T-helper 2 cell (primary cell): Measurements from ENCODE around the gene SLC25A44.

Source experiments
- DNase-seq, 5 experiments: peaks; one replicate each; pipeline versions ENCODE4 v3.0.0 to v3.0.0-alpha.2; 2012 to 2022
- total RNA-seq, 2 donors: gene quantifications; one replicate each; lab custom pipeline; 2026; lab: John Stamatoyannopoulos, UW

SLC25A44 gene, protein sequence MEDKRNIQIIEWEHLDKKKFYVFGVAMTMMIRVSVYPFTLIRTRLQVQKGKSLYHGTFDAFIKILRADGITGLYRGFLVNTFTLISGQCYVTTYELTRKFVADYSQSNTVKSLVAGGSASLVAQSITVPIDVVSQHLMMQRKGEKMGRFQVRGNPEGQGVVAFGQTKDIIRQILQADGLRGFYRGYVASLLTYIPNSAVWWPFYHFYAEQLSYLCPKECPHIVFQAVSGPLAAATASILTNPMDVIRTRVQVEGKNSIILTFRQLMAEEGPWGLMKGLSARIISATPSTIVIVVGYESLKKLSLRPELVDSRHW
- total RNA-seq, result 51.2 to 86.7 reads per million in 2 donors

DNA sequence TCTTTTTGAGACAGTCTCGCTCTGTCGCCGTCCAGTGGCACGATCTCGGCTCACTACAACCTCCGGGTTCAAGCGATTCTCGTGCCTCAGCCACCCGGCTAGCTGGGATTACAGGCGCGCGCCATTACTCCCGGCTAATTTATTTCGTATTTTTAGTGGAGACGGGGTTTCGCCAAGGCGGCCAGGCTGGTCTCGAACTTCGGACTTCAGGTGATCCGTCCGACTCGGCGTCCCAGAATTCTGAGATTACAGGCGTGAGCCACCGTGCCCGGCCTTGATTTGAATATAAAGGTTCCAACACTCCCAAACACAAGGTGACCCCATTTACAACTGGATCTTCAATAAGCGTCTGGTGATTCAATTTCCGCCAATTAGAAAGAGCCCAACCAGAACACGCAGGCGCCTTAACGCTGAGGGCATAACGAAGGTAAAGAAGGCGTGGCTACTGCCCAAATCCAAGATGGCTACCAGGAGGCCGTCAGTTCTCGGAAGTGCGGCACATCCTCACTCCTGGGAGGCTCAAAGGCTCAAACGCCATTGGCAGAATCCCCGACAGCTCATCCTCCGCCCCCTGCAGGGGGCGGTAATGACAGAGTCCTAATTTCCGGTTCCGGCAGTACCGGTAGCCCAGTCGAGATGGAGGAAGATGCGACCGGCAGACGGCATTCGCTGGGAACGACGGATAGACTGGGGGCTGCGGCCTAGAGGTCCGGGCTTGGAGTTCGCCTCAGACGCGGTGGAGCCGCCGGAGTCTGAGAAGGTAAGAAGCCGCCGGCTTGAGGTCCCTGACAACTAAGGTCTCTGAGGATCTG, at the start of gene SLC25A44:
Gene SLC25A44 (plus strand): TSS at position 617 of the 812 bp plus-strand sequence. CDS start 5,744 bp downstream, outside the sequence.
- peak; percentile 86 to 98 (median 96) for DNase-seq

DNA sequence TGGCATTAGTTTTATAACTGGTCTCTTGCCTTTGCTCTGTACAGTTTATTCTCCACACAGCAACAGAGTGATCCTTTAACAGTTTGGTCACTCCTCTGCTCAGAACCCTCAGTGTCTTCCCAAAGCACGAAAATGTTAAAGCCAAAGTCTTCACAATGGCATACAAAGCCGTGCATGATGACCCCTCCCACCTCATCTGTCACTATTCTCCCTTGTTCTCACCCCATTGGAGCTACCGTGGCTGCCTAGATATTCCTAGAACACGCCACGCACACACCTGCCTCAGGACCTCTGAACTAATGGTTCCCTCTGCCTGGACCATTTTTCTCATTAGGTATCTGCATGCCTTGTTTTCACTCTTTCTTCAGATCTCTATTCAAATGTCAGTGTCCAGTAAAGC, 49.2 kb upstream of the SLC25A44 start:
- no peak for DNase-seq

DNA sequence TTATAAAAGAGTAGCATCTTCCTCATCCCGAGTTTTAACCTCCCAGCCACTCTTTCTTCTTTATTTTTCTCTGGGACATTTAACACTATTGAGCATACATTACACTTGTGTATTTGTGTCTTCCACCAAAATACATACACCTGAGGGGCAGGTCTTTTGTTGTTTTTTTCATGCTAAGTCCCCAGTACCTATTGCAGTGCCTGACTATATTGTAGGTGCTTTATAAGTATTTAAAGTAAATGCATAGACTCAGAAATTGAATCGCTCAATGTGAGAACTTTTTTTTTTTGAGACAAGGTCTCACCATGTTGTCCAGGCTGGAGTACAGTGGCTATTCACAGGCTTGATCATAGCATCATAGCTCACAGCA, 48.3 kb upstream of the SLC25A44 start:
- DNase-seq, result no peak

DNA sequence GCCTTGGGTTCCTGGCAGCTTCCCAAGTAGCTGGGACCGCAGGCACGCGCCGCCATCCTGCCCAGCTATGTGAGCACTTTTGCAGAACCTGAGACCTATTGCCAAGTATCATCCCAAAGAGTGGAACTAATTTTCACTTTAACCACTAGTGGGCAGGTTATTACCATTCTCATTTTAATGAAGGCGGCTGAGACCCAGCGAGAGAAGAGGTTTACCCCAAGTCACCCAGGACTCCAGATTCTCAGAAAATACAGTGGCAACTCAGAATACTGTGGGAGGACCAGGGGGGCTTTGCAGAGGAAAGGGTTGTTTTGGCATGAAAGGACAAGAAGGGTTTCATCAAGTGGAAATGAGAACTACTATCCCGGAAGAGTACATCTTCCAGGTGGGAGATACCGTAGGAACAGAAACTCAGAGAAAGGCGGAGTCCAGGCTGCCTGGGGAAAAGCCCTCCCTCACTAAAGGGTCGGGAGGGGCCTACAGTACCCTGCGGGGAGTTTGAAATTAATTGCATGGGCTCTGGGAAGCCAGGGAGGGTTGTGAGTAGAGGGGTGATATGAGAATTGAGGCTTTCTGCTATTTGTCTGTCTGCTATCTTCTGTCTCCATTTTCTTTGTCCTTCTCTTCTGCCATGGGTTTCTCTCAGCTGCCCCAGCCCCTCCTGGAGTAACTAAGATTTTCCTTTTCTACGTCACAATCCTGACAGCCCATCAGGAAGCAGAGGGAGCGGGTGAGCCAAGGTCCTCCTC, 47.7 kb upstream of the SLC25A44 start:
- DNase-seq, result peak in 2 of 5 experiments; percentile 31 to 83

DNA sequence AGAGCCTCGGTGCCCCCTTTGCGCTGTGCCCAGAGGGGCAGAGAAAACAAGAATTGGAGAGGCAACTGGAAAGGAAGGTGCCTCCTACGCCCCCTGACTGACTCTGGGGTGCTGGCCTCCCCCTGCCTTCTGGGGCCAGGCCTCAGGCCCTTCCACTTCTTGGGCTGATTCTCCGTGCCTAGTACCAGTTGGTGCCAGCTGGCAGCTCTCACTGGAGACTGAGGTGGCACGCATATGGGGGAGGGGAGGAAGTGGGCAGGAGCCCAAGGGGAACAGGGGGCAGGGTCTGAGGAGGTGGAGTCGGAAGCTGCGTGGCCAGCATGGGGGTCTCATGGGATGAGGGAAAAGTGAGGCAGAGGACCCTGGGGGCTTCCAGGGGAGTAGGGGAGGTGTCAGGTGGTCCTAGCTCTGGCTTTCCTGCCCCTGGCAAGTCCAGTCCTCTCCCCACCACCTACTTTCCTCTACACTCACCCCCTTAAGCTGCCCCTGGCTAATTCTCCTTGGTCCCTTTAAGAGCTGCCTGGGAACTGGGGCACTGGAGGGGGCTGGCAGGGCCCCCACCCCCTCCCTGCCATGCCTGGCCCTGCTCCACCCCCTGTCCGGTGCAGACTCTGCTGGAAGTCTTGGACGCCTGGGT, 47.0 kb upstream of the SLC25A44 start:
- peak in 1 of 5 experiments; percentile 63 for DNase-seq

DNA sequence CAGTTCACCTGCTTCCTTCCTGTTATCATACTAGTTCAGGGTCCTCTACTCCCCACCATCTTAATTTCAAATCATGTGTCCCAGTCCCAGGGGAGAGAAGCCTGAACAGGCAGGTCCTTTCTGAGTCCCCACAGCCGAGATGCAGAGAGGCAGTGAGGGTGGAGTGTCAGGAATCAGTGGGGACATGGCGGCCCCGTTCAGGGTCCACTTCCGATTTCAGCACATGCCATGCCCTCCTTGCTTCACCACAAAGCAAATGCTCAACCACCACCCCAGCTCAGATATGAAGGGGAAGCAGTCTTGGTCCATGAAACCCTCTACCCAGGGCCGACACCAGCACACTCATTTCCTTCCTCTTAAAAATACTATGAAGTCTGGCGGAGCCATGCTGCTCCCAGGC, 45.7 kb upstream of the SLC25A44 start:
- DNase-seq, result peak in 1 of 5 experiments; percentile 22

DNA sequence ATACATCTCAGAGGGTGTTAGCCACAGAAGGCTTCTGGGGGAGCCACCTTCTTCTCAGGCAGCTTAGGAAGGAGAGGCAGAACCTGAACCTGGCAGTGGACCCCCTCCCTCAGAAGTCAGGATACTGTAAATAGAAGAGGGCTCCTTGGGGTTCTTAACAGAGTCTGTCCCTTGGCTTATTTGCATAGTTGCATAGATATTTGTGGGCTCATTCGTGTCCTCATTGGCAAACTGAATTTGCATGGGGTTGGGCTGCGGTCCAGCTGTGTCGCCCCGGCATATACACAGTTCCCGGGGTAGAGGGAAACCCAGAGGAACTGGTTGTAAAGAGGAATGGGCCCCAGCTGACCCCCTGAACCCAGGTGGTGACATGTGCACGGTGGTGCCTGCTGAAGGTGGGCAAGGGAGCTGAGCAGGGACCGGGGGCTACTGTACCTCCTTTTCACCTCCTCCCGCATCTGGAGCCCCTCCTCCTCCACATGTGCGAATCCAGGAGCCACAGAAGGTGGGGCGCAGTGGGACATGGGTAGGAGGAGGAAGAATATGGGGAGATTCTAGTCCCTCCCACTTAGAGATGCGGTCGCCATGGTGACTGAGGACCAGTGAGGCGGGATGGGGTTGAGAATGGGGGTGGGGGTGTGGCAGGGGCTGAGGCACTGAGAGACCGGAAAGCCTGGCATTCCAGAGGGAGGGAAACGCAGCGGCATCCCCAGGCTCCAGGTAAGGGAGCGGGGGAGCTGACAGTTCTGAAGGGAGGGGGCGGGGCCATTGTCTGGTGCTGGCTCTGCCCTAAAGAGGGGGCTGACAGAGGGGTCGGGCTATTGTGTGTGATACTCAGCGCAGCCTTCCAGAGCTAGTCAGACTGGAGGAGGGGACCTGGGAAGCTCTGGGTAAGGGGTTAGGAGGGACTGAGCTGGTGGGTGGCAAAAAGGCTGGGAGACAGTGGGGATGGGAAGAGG, 44.3 kb upstream of the SLC25A44 start:
- no peak for DNase-seq

DNA sequence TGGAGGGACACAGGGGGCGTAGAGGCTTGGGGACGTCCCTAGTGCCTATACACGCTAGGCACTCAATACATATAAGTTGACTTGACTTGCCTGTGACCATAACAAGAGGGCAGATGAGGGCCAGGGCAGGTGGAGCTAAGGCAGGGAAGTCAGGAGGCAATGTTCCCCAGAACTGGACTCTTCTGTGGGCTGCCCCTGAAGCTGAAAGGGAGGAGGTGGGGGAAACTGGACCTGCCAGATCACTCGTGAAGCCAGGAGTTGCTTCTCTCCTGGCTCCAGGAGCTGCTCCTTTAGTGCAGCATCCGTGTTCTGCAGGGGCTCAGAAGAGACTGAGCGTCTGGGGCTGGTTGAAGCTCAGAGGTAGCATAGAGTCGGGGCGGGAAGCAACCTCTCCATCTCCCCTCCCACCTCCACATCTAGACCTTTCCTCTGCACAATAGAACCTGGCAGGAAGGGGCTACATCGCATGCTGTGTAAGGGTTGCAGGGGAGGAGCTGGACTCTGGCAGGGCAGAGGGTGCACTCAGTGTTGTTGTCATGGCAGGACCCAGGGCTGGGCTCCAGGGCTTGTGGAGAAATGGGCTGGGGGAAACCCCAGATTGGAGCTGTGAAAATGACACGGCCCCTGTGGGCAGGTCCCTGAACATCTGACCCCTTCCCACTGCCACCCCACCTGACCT, 43.4 kb upstream of the SLC25A44 start:
- no peak for DNase-seq

DNA sequence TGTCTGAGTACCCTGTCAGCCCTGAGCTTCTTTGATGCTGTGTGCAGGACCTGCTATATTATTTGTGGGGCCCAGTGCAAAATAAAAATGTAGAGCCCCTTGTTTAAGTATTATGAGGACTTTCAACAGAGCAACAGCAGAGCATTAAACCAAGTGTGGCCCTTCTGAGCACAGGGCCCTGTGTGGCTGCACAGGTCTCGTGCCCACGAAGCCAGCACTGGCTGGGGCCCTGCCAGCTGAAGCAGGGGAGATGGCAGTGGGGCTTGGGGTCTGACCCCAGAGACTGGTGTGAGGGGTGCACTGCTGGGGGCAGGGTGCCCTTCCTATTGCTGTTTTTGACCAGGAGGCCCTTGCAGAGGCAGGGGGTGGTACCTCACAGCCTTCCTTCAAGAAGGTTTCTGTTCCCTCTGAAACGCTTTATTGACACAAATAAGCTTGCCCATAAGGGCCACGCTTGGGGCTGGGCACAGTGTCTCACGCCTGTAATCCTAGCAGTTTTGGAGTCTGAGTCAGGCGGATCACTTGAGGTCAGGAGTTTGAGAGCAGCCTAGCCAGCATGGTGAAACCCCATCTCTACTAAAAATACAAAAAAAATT, 42.7 kb upstream of the SLC25A44 start:
- DNase-seq, result no peak

DNA sequence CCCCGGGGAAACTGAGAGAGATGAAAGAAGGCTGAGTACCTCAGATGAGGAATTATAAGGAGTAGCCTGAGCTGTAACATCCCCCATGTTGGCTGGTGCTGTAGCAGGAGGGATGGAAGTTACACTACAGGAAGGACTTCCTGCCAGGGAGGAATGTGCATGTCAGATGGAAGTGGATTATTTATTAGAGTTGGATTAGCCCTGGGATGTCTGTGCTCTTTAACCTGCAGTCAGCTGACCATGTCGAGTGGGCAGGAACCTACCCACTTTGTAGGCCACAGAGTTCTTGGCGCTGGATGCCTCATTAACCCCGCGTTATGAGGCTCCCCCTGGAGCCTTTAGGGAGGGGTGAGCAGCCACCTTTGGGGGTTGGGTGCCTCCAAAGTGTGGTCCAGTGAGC, 41.3 kb upstream of the SLC25A44 start:
- DNase-seq, result no peak

DNA sequence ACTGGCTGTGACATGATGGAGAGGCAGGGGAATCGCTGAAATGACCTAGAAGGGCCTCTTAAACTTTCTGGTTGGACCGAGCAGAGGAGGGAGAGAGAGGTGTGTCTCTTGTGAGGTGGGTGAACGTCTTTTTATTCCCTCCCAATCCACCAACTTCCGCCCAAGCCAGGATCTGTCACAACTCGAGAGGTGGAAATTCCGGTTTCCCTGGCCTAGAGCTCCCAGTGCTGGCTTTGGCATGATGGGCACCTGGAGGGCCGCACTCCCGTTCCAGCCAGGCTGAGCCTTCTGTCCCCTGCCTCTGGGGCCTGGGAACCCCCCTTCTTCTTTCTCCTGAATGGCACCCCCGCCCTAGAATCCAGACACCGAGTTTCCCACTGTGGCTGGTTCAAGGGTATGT, 40.5 kb upstream of the SLC25A44 start, which contains the start of gene SEMA4A:
Gene SEMA4A (plus strand): TSS at position 224 of the 400 bp plus-strand sequence. CDS start 994 bp downstream, outside the sequence.
- DNase-seq, result no peak

DNA sequence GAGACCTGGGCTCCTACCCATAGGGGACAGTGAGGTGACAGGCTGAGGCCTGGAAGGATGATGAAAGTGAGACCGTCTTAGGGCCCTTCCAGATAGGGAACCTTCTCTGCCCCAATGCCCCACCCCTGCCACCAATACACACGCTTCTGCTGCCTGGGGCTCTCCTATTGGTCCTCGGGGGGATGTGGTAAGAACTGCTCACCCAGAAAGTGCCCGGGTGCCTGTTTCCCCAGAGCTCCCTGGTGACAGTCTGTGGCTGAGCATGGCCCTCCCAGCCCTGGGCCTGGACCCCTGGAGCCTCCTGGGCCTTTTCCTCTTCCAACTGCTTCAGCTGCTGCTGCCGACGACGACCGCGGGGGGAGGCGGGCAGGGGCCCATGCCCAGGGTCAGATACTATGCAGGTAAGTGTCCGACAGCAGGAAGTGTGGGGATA, 39.6 kb upstream of the SLC25A44 start:
- peak in 2 of 5 experiments; percentile 46 to 85 for DNase-seq

DNA sequence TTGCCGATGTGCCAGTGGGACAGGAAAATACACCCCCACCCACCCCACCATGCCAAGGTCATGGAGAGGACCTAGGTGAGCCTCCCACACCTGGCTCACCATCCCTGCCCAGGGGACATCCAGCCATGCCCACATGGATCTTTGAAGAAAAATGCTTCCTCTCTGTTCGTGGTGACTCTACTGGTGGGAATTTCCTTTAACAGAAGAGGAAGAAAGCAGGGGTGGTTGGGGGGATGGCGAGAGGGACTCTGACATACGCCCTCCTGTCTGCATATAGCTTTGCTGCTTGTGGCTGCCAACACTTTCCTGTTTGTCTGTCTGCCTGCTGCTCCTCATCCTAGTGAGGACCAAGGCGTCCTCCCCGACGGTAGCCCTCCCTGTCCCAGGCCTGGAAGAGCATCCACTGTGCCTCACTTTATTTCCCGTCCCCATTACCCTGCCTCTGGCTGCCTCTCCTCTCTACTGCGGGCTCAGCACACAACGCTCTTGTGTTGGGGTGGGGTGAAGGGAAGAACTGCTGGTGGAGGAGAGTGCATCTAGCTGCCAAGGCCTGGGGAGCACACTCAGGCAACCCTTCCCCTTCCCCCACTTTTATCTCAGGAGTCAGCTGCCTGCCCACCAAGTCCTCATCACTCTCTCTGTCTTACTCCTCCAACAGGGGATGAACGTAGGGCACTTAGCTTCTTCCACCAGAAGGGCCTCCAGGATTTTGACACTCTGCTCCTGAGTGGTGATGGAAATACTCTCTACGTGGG, 38.0 kb upstream of the SLC25A44 start:
- no peak for DNase-seq

DNA sequence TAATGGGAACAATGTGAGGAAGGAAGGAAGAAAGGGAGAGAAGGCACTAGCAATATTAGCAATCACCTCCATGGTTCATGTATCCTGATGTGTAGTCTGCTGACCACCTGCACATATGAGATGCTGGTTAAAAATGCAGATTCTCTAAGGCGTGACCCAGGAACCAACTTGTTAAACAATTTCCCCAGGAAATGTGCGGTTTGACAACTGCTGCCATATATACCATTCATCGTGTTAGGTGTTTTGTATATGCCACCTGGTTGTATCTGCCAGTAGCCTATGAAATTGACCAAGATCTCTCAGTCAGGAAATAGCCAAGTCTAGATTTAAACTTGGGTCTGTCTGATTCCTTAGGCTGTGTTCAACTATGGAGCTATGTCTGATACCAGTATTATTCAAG, 36.4 kb upstream of the SLC25A44 start:
- DNase-seq, result peak in 1 of 5 experiments; percentile 31

DNA sequence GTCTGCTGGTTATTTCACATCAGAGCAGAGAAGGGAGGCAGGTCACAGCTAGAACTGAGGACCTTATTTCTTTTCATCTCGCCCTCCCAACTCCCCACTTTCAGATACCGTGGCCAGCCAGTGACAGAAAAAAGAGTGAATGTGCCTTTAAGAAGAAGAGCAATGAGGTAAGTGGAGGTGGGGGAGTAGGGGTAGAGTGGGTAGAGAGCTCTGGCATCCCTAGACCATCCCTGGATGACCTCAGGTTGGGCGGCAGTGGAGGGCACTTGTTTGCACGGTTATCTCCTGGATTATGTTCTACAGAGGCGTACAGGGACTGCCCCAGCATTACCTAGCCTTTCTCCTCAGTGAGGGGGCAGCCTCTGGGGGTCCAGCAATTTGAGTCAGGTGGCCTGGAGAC, 35.9 kb upstream of the SLC25A44 start:
- DNase-seq, result no peak

DNA sequence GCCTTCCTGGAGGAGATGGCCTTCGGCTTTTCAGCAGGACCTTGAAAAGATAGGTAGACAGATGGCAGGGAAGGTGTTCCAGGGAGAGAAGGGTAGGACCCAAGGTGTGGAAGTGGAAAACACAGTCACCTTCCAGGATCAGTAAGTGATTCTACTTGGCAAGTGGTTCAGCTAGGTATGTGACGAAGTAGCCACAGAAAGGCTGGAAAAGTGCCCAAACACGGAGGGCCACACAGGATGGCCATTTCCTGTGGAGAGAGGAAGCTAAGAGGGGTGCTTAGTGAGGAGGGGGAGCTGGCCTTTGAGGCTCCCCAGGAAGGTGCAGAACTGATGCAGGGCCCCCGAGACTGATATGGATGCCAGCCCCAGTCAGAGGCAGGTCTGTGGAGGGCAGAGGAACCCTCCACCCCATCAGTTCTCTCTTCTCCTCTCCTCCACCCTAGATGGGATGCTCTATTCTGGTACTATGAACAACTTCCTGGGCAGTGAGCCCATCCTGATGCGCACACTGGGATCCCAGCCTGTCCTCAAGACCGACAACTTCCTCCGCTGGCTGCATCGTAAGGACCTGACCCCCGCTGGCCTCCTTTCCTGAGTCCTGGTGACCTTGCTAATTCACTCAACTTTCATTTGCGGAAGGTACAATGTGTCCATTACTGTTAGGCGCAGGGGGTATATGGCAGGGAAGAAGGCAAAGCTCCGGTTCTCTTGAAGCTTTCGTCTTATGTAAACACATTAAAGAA, 33.7 kb upstream of the SLC25A44 start:
- DNase-seq, result no peak

DNA sequence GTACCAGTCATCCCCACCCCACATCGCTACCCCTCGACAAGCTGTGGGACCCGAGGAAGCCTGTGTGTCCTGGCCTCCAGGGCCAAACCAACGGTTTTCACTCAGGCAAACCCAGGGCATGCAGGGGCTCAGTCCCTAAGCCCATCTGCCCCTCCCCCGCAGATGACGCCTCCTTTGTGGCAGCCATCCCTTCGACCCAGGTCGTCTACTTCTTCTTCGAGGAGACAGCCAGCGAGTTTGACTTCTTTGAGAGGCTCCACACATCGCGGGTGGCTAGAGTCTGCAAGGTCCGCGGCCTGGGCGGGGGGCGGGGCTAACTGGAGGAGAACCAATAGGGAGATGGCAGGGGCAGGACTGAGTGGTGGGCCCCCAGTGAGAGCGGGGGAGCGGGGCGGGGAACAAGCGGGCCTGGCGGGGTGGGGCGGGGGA, 33.1 kb upstream of the SLC25A44 start:
- peak in 4 of 5 experiments; percentile 48 to 82 (median 63) for DNase-seq

DNA sequence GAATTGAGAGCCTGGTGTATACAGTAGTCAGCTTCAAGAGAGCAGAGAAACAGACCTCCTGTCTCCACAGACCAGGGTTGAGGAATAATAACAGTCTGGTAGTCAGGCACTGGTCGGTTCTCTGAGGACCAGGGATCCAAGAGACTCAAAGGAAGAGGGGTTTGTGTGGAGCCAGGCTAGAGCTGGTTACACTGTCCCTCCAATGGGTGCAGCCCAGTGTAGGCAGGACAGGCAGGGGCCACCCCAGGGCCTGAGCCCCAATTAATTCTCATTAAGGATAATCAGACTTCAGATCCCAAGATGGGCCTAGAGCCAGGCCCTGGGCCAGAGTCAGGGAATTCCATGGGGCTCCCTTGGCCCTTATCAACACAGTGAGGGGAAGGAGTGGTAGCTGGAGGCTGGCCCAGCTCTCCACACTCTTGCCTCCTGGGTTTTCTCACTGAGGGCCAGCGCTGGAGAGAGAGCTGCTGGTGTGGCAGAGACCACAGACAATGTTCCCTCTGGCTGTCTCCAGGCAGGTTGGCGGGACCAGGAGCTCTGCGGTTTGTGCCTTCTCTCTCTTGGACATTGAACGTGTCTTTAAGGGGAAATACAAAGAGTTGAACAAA, 31.4 kb upstream of the SLC25A44 start:
- DNase-seq, result no peak
